Uterus (tissue), 4 donors: ENCODE data around the gene FLYWCH2. TPM values are rescaled to one million over a fixed set of nuclear protein-coding genes. Genes with fewer than 3 reads are reported as not detected.

Experiments
- DNase-seq, 2 donors: peaks; one replicate each; pipeline ENCODE4 v3.0.0-alpha.2; 2019 to 2020
- H3K27ac ChIP-seq, 2 donors: fragments of 200-600 bp; sonication (generic); 1 replicate in 1 of 2; 2 replicates in 1 of 2; pipeline ENCODE4 v1.5.1; 2016 to 2018
- H3K27me3 ChIP-seq, 2 donors: fragments of 200-600 bp; sonication (generic); one replicate each; pipeline ENCODE4 v1.5.1; 2018 to 2019; ENCODE audit warnings: control low read depth in 1 of 2
- H3K36me3 ChIP-seq, 2 donors: fragments of 200-600 bp; sonication (generic); one replicate each; pipeline ENCODE4 v1.5.1; 2019; ENCODE audit warnings: control low read depth in 1 of 2
- H3K4me1 ChIP-seq, 2 donors: fragments of 200-600 bp; sonication (generic); one replicate each; pipeline ENCODE4 v1.5.1; 2018 to 2019; ENCODE audit warnings: control low read depth in 1 of 2
- H3K4me3 ChIP-seq, 2 donors: fragments of 200-600 bp; sonication (generic); 1 replicate in 1 of 2; 2 replicates in 1 of 2; pipeline ENCODE4 v1.5.1; 2018 to 2019; ENCODE audit warnings: mild to moderate bottlenecking in 1 of 2
- H3K9me3 ChIP-seq, 2 donors: fragments of 200-600 bp; sonication (generic); one replicate each; pipeline ENCODE4 v1.5.1; 2019; ENCODE audit warnings: control low read depth in 1 of 2
- CTCF ChIP-seq, 4 experiments: fragments of 200-600 bp in 2 of 4; fragments of 450-650 bp in 2 of 4; sonication (generic) in 2 of 4; IDR thresholded peaks; one replicate each; pipeline ENCODE4 v1.5.1; 2016 to 2019; ENCODE audit warnings: antibody characterized with exemption in 4 of 4, mild to moderate bottlenecking in 2 of 4, moderate library complexity in 1 of 4
- POLR2A ChIP-seq, 2 donors: fragments of 450-650 bp; IDR thresholded peaks; one replicate each; pipeline ENCODE4 v1.6.1; 2016; ENCODE audit warnings: antibody characterized with exemption in 2 of 2, mild to moderate bottlenecking in 1 of 2, moderate library complexity in 1 of 2
- intact Hi-C: fragments of 100-400 bp; cut with DNase I; formaldehyde crosslinking; loops from one replicate; pipeline ENCODE4 v1.15.1; 2023; ENCODE audit warnings: low total_unique reads
- total RNA-seq, 4 donors: library from RNA; depleted of rRNA in 3 of 4; stranded (reverse); fragments of >200 nt in 3 of 4; gene quantifications; one replicate each; pipeline versions ENCODE4 v1.1.0 to v1.2.4, GENCODE V29; 2014 to 2023
- donor health status: DM: yes; HTN: yes; CAD: no.

Gene FLYWCH2
- total RNA-seq, 4 donors from 2014 or later: 27.9 to 223 (median 40.9) TPM

DNA sequence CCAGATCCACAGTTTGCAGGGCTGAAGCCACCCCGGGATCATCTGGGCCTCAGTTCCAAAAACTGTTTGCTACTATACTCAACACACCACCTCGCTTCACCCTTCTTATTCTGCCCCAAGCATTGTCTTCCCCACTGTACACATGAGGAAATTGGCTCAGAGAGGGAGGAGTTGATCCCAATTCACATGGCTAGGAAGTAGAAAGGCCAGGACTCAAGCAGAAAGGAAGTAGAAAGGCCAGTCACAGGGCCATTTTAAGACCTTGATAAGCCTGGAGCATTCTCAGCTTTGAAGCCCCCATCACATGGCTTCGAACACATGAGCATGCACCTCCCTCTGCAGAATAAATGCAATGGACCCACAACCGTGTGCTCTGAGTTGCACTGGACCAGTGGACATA lies 17.4 kb upstream of the FLYWCH2 start:
- Histone ChIP-seq H3K9me3 (no peaks in the 10 kb centered on the region), H3K27ac (no peak overlapping the region), H3K4me1 (no peaks in the 10 kb centered on the region), H3K4me3 (no peak overlapping the region), H3K27me3 (no peaks in the 10 kb centered on the region), H3K36me3 (no peaks in the 10 kb centered on the region)
- intact Hi-C loops: no loop called here
- no peak for DNase-seq
- TF ChIP-seq POLR2A (IDR thresholded peaks at IDR 0.05): no peak
- no peak for TF ChIP-seq CTCF (IDR thresholded peaks at IDR 0.05)

GRCh38 chr16:2866431-2866830 lies 16.6 kb upstream of the FLYWCH2 start:
- no peak for DNase-seq
- intact Hi-C loops: no loop called here

DNA sequence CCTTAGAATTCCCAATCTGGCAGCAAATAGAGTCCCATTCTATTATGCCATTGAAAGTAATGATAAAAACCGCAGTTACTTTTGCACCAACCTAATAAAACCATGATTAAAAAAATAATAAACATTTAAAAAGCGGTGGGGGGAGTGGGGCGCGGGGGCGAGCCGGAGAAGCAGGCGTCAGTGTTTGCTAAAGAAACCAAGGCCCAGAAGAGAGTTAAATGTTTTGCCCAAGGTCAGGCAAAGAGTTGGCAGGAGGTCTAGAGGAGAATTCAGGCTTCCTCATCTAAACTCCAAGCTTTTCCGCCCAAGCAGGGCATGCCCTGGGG lies 15.4 kb upstream of the FLYWCH2 start:
- no peaks in the 10 kb centered on the region for H3K27me3 ChIP-seq
- H3K4me3 ChIP-seq: peak overlapping the region; percentile 57 to 67
- intact Hi-C loops: no loop called here
- H3K9me3 ChIP-seq: no peaks in the 10 kb centered on the region
- H3K36me3 ChIP-seq: no peaks in the 10 kb centered on the region
- no peak for DNase-seq
- no peak for TF ChIP-seq CTCF (IDR thresholded peaks at IDR 0.05)
- TF ChIP-seq POLR2A (IDR thresholded peaks at IDR 0.05): no peak
- H3K27ac ChIP-seq: peak overlapping the region; percentile 85 to 90
- H3K4me1 ChIP-seq: no peaks in the 10 kb centered on the region

More at GRCh38 chr16:2866431-2866830, 16.6 kb upstream of the FLYWCH2 start:
- TF ChIP-seq CTCF (IDR thresholded peaks at IDR 0.05) (no peak), POLR2A (IDR thresholded peaks at IDR 0.05) (no peak)
- Histone ChIP-seq H3K4me3 (no peak overlapping the region), H3K36me3 (no peaks in the 10 kb centered on the region), H3K4me1 (no peaks in the 10 kb centered on the region), H3K27ac (no peak overlapping the region), H3K9me3 (no peaks in the 10 kb centered on the region), H3K27me3 (no peaks in the 10 kb centered on the region)

DNA sequence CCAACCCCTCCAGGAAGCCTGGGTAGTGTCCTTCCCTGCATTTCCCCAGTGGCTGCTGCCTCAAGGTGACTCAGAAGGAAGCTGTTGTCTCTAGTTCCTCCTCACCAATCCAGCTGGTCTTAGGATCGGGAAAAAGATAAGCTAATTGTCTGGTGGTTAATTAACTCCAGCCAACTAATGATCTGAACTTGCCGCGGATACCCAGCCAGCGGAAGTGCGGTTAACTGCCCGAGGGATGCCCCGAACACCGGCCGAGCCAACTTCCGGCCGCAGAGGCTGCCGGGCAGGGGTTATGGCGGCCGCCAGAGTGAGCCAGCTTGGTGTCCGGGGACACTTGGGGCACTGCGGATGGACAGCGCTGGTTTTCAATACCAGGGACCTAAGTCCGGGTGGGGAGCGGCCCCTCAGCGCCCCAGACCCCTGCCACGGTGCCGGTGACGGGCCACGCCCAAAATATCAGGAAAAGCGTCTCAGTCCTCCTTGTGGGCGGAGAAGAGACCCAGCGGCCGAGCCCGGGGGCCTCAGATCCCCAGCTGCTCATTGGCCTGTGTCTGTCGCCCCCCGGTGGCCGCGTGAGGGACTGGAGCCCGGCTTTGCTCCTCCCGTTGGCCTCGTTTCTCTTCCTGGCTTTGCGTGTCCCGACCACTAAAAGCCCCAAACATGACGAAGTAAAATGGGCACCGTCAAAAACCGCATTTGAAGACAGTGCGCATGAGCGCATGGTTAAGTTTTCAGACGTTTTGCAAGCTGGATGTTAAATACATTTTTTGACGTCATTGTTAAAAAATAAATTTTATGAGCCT lies 14.8 kb upstream of the FLYWCH2 start:
- intact Hi-C loops: no loop called here
- no peaks in the 10 kb centered on the region for H3K36me3 ChIP-seq
- H3K9me3 ChIP-seq: no peaks in the 10 kb centered on the region
- TF ChIP-seq POLR2A (IDR thresholded peaks at IDR 0.05): peak; percentile 18 to 58
- TF ChIP-seq CTCF (IDR thresholded peaks at IDR 0.05): peak; percentile 92 to 99 (median 93)
- H3K4me3 ChIP-seq: peak overlapping the region; percentile 57 to 67
- peak; percentile 92 for DNase-seq
- H3K4me1 ChIP-seq: no peaks in the 10 kb centered on the region
- H3K27me3 ChIP-seq: no peaks in the 10 kb centered on the region
- H3K27ac ChIP-seq: peak overlapping the region; percentile 85 to 90

- TF ChIP-seq CTCF (IDR thresholded peaks at IDR 0.05) (no peak), POLR2A (IDR thresholded peaks at IDR 0.05) (no peak)
- intact Hi-C loops: loop anchor here (10.0 kb wide), 1 partner anchor 53 kb away; no protein-coding TSS in a partner anchor
- Histone ChIP-seq H3K9me3 (no peaks in the 10 kb centered on the region), H3K36me3 (no peaks in the 10 kb centered on the region), H3K27me3 (no peaks in the 10 kb centered on the region), H3K27ac (no peak overlapping the region), H3K4me3 (no peak overlapping the region), H3K4me1 (no peaks in the 10 kb centered on the region)
- no peak for DNase-seq
Observed at GRCh38 chr16:2871926-2872325, 11.1 kb upstream of the FLYWCH2 start.
